Testis (tissue), 2 donors: ENCODE results near the gene MKKS.

Experiments used
- CTCF ChIP-seq, 3 experiments: fragments of 450-650 bp in 2 of 3; fragments of 200-600 bp in 1 of 3; sonication (generic) in 1 of 3; IDR thresholded peaks; one replicate each; pipeline ENCODE4 v1.5.1; 2016 to 2019; ENCODE audit warnings: antibody characterized with exemption in 3 of 3, mild to moderate bottlenecking in 2 of 3, moderate library complexity in 1 of 3
- POLR2A ChIP-seq: fragments of 450-650 bp; IDR thresholded peaks from one replicate; pipeline ENCODE4 v1.6.1; 2017; ENCODE audit warnings: antibody characterized with exemption, mild to moderate bottlenecking, moderate library complexity

- TF ChIP-seq CTCF (IDR thresholded peaks at IDR 0.05) (no peak), POLR2A (no peak)
Observed at GRCh38 chr20:10478930-10479329, 44.9 kb upstream of the MKKS start.
